IMR-90 (cell line): ENCODE measurements around the gene MDFIC2. TPM values are rescaled to one million over a fixed set of nuclear protein-coding genes. Genes with fewer than 3 reads are reported as not detected.
"Not testable (repeated sequence)": the region's sequence is repeated elsewhere in the genome, so short reads cannot be mapped to it uniquely, and the experiment has no call there.

ENCODE experiments used
- ATAC-seq: fragments of 200-7000 bp; cut with Tn5 transposase; 2 replicates; pipeline ENCODE4 v1.9.1; 2020; ENCODE audit warnings: low read depth, mild to moderate bottlenecking, moderate library complexity
- BruUV-seq: library from RNA; stranded (reverse); fragments of 400-500 nt; replicated peaks from 2 replicates; lab custom pipeline; 2021; lab: Mats Ljungman, UMichigan
- CTCF ChIA-PET: fragments of 300-600 bp; formaldehyde crosslinking; extraction: SDS; loops from one replicate; lab custom pipeline; 2021; ENCODE audit warnings: antibody characterized with exemption; lab: Yijun Ruan, JAX
- POLR2A ChIA-PET: fragments of 300-600 bp; sonication (Branson Sonifier 250); formaldehyde crosslinking; loops from one replicate; lab custom pipeline; 2022; ENCODE audit warnings: antibody characterized with exemption; ENCODE audit not compliant: unreplicated experiment; lab: Charles Lee
- DNase-seq: peaks from one replicate; pipeline ENCODE4 v3.0.0; 2013
- H2AFZ ChIP-seq: replicated peaks from 2 replicates; pipeline ENCODE3; 2013; ENCODE audit warnings: low read length, mild to moderate bottlenecking; ENCODE audit not compliant: poor library complexity
- H2AK5ac ChIP-seq: 2 replicates; pipeline ENCODE4 v1.6.1; 2013; ENCODE audit warnings: low read depth, low read length, inconsistent platforms
- H2AK9ac ChIP-seq: replicated peaks from 2 replicates; pipeline ENCODE3; 2013; ENCODE audit warnings: mild to moderate bottlenecking, low read depth, low read length, moderate library complexity; ENCODE audit not compliant: poor library complexity
- H2BK120ac ChIP-seq: 2 replicates; pipeline ENCODE4 v1.6.1; 2013; ENCODE audit warnings: low read depth, low read length, inconsistent platforms
- H2BK15ac ChIP-seq: 3 replicates; pipeline ENCODE4 v1.6.1; 2013; ENCODE audit warnings: low read depth, low read length, inconsistent platforms
- H2BK20ac ChIP-seq: 2 replicates; pipeline ENCODE4 v1.6.1; 2013; ENCODE audit warnings: low read depth, mild to moderate bottlenecking, inconsistent platforms, low read length, moderate library complexity
- H2BK5ac ChIP-seq: 2 replicates; pipeline ENCODE4 v1.6.1; 2013; ENCODE audit warnings: mild to moderate bottlenecking, low read depth, low read length, inconsistent platforms; ENCODE audit not compliant: poor library complexity, severe bottlenecking
- H3K14ac ChIP-seq: replicated peaks from 2 replicates; pipeline ENCODE4 v1.6.1; 2013; ENCODE audit warnings: low read depth, low read length, inconsistent platforms
- H3K18ac ChIP-seq: 2 replicates; pipeline ENCODE4 v1.6.1; 2013; ENCODE audit warnings: low read depth, low read length, control low read depth
- H3K23ac ChIP-seq: 2 replicates; pipeline ENCODE4 v1.6.1; 2013; ENCODE audit warnings: low read depth, low read length, inconsistent platforms
- H3K27ac ChIP-seq: 2 replicates; pipeline ENCODE4 v1.5.1; 2013; ENCODE audit warnings: mild to moderate bottlenecking, control low read depth, low read length; ENCODE audit not compliant: insufficient read depth
- H3K27me3 ChIP-seq: 2 replicates; pipeline ENCODE4 v1.6.1; 2013; ENCODE audit warnings: low read length; ENCODE audit not compliant: control insufficient read depth, insufficient read depth
- H3K36me3 ChIP-seq: 2 replicates; pipeline ENCODE4 v1.6.1; 2013; ENCODE audit warnings: low read length, mixed read lengths; ENCODE audit not compliant: control insufficient read depth, insufficient read depth
- H3K4ac ChIP-seq: 2 replicates; pipeline ENCODE4 v1.6.1; 2013; ENCODE audit warnings: low read depth, low read length, inconsistent platforms
- H3K4me1 ChIP-seq: 2 replicates; pipeline ENCODE4 v1.6.1; 2013; ENCODE audit warnings: low read length, mixed read lengths; ENCODE audit not compliant: control insufficient read depth, insufficient read depth
- H3K4me2 ChIP-seq: 2 replicates; pipeline ENCODE4 v1.6.1; 2013; ENCODE audit warnings: low read depth, mild to moderate bottlenecking, control low read depth, low read length, moderate library complexity
- H3K4me3 ChIP-seq: 2 replicates; pipeline ENCODE4 v1.5.1; 2013; ENCODE audit warnings: low read depth, mild to moderate bottlenecking, control low read depth, low read length, moderate library complexity; ENCODE audit not compliant: insufficient read depth
- H3K56ac ChIP-seq: 2 replicates; pipeline ENCODE4 v1.6.1; 2013; ENCODE audit warnings: low read length, inconsistent platforms; ENCODE audit not compliant: insufficient read depth; ENCODE audit errors: extremely low read depth
- H3K79me1 ChIP-seq, 2 experiments: 2 replicates each; pipeline ENCODE4 v1.6.1; 2013; ENCODE audit warnings: low read length in 2 of 2, inconsistent platforms in 1 of 2, low read depth in 1 of 2
- H3K9ac ChIP-seq: 2 replicates; pipeline ENCODE4 v1.6.1; 2013; ENCODE audit warnings: low read depth, low read length, control low read depth
- H3K9me1 ChIP-seq: 2 replicates; pipeline ENCODE4 v1.6.1; 2013; ENCODE audit warnings: low read length, inconsistent platforms; ENCODE audit not compliant: insufficient read depth
- H3K9me3 ChIP-seq: 2 replicates; pipeline ENCODE4 v1.6.1; 2013; ENCODE audit warnings: low read length; ENCODE audit not compliant: control insufficient read depth, insufficient read depth
- H4K20me1 ChIP-seq: 2 replicates; pipeline ENCODE4 v1.6.1; 2013; ENCODE audit warnings: low read length, inconsistent platforms; ENCODE audit not compliant: insufficient read depth
- H4K5ac ChIP-seq: 2 replicates; pipeline ENCODE4 v1.6.1; 2013; ENCODE audit warnings: mild to moderate bottlenecking, low read depth, low read length, control low read depth
- H4K8ac ChIP-seq, 2 experiments: 2 replicates each; pipeline ENCODE4 v1.6.1; 2013; ENCODE audit warnings: low read depth in 2 of 2, low read length in 2 of 2, control low read depth in 1 of 2, inconsistent platforms in 1 of 2
- H4K91ac ChIP-seq: 2 replicates; pipeline ENCODE4 v1.6.1; 2013; ENCODE audit warnings: low read depth, low read length, inconsistent platforms; ENCODE audit not compliant: insufficient read depth
- MAFK ChIP-seq: IDR thresholded peaks from 2 replicates; pipeline ENCODE4 v1.6.1; 2012; ENCODE audit warnings: low read depth, low read length, improper control_type of control experiment
- WGBS, 2 experiments: methylation state at CpG; one replicate each; pipeline versions ENCODE4 v1.1.5 to v1.1.7; 2013; ENCODE audit warnings: missing lambda C conversion rate in 2 of 2; ENCODE audit not compliant: insufficient read length in 1 of 2; ENCODE audit errors: extremely low coverage in 2 of 2; 5-methylcytosine and 5-hydroxymethylcytosine counted together
- dilution Hi-C: fragments of 300-500 bp; cut with HindIII; formaldehyde crosslinking; loops from one replicate; pipeline ENCODE4 v1.14.3; 2018; ENCODE audit warnings: low sequenced_read_pairs; ENCODE audit not compliant: unreplicated experiment
- in situ Hi-C: fragments of 300-500 bp; cut with MboI; formaldehyde crosslinking; loops from 3 replicates; pipeline ENCODE4 v1.14.3; 2019; ENCODE audit warnings: low sequenced_read_pairs, inconsistent platforms, mixed read lengths
- intact Hi-C: fragments of 100-400 bp; cut with micrococcal nuclease; formaldehyde crosslinking; loops from 2 replicates; pipeline ENCODE4 v1.10.0; 2022
- polyA plus RNA-seq, 3 experiments: library from polyadenylated mRNA; depleted of rRNA; stranded (reverse); fragments of >200 nt; gene quantifications; 2 replicates each; pipeline ENCODE4 v1.2.3, GENCODE V29; 2012; ENCODE audit warnings: low replicate concordance in 1 of 3
- total RNA-seq: library from RNA; depleted of rRNA; stranded (reverse); fragments of >200 nt; gene quantifications from 2 replicates; pipeline ENCODE4 v1.2.3, GENCODE V29; 2012

Gene MDFIC2
- total and polyA plus RNA-seq, 2 of the 4 experiments (the other 2 are of a cell fraction) = not detected

DNA sequence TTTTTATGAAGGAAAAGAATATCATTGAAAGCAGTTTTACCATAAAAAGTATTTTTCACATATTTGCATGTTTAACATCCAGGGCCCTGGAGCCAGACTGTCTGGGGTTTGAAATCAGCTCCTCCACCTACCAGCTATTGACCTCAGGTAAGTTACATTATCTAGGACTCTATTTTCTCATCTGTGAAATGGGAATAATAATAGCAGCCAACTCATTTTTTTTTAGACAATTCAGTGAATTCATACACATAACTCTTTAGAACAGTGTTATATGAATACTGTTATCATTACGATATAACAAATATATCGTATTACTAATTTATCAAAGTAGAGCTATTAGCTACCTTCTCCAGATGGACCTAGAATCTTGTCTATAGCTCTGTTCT lies 21.3 kb downstream of the MDFIC2 start:
- no peak overlapping the region for H4K5ac ChIP-seq
- CTCF ChIA-PET = no interaction called here

DNA sequence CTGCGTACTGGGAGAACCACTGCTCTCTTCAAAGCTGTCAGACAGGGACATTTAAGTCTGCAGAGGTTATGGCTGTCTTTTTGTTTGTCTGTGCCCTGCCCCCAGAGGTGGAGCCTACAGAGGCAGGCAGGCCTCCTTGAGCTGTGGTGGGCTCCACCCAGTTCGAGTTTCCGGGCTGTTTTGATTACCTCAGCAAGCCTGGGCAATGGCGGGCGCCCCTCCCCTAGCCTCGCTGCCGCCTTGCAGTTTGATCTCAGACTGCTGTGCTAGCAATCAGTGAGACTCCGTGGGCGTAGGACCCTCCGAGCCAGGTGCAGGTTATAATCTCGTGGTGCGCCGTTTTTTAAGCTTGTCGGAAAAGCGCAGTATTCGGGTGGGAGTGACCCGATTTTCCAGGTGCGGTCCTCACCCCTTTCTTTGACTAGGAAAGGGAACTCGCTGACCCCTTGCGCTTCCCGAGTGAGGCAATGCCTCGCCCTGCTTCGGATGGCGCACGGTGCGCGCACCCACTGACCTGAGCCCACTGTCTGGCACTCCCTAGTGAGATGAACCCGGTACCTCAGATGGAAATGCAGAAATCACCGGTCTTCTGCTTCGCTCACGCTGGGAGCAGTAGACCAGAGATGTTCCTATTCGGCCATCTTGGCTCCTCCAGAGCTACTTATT lies 21.9 kb downstream of the MDFIC2 start:
- H3K56ac ChIP-seq, H3K27ac ChIP-seq, H3K4me2 ChIP-seq, H4K5ac ChIP-seq, H2BK15ac ChIP-seq, H3K9ac ChIP-seq, H4K91ac ChIP-seq, H3K23ac ChIP-seq, H2AK5ac ChIP-seq, CTCF ChIA-PET, H3K9me3 ChIP-seq, ATAC-seq, H3K4me1 ChIP-seq, H3K18ac ChIP-seq, DNase-seq, H3K4me3 ChIP-seq, intact Hi-C loops, H3K14ac ChIP-seq, H2BK120ac ChIP-seq, H2AK9ac ChIP-seq, BruUV-seq, H3K4ac ChIP-seq, H3K9me1 ChIP-seq, H2BK20ac ChIP-seq, H4K8ac ChIP-seq, H3K79me1 ChIP-seq, H2BK5ac ChIP-seq, H4K20me1 ChIP-seq, H3K27me3 ChIP-seq, in situ Hi-C loops, H2AFZ ChIP-seq, POLR2A ChIA-PET, dilution Hi-C loops, H3K36me3 ChIP-seq: not testable (repeated sequence)
- 97% methylated on average over 8 of the region's 32 CpGs; no CpG with 5 or more reads in 1 of the 2 experiments for WGBS, 2 experiments

More for the DNA sequence above, 21.3 kb downstream of the MDFIC2 start:
- H4K91ac ChIP-seq = no peak overlapping the region
- H2BK20ac ChIP-seq = no peak overlapping the region
- H3K9me3 ChIP-seq = no peaks in the 10 kb centered on the region
- H2BK5ac ChIP-seq = no peak overlapping the region
- no peak overlapping the region for H3K27ac ChIP-seq
- H2AK5ac ChIP-seq = no peak overlapping the region
- no peaks in the 10 kb centered on the region for H4K20me1 ChIP-seq
- no peaks in the 10 kb centered on the region for H3K4me1 ChIP-seq
- H3K27me3 ChIP-seq = no peaks in the 10 kb centered on the region
- no peak overlapping the region for H3K56ac ChIP-seq
- H4K8ac ChIP-seq = no peak overlapping the region
- no peak overlapping the region for H3K4me3 ChIP-seq
- DNase-seq (no peak), ATAC-seq (no peak)
- H3K23ac ChIP-seq = no peak overlapping the region
- no peak for TF ChIP-seq MAFK
- no TSS peak for BruUV-seq
- no peak overlapping the region for H2BK15ac ChIP-seq
- intact Hi-C loops = no loop called here
- in situ Hi-C loops = no loop called here
- POLR2A ChIA-PET = no interaction called here
- H2BK120ac ChIP-seq = no peak overlapping the region
- H3K18ac ChIP-seq = no peak overlapping the region
- WGBS, 2 experiments = no CpG with 5 or more reads among the region's 2 CpGs
- no peak overlapping the region for H2AFZ ChIP-seq
- no peak overlapping the region for H2AK9ac ChIP-seq
- no peak overlapping the region for H3K9ac ChIP-seq
- H3K4me2 ChIP-seq = no peak overlapping the region
- H3K36me3 ChIP-seq = no peaks in the 10 kb centered on the region
- dilution Hi-C loops = no loop called here
- H3K4ac ChIP-seq = no peak overlapping the region
- H3K9me1 ChIP-seq = no peaks in the 10 kb centered on the region
- H3K79me1 ChIP-seq = no peaks in the 10 kb centered on the region
- no peak overlapping the region for H3K14ac ChIP-seq
